Duodenal mucosa (tissue), 2 donors: ENCODE measurements around the gene CEP41.

Source experiments
- H3K27ac ChIP-seq: one replicate; pipeline ENCODE4 v1.7.0; 2013; ENCODE audit warnings: low read depth, low read length
- H3K27me3 ChIP-seq, 2 donors: one replicate each; pipeline ENCODE4 v1.7.0; 2013; ENCODE audit warnings: low read length in 2 of 2, control low read depth in 1 of 2; ENCODE audit not compliant: insufficient read depth in 2 of 2, control insufficient read depth in 1 of 2
- H3K36me3 ChIP-seq, 2 donors: one replicate each; pipeline ENCODE4 v1.7.0; 2013; ENCODE audit warnings: low read length in 2 of 2, control low read depth in 1 of 2; ENCODE audit not compliant: insufficient read depth in 2 of 2, control insufficient read depth in 1 of 2
- H3K4me1 ChIP-seq, 2 donors: one replicate each; pipeline ENCODE4 v1.7.0; 2013; ENCODE audit warnings: low read length in 2 of 2, control low read depth in 1 of 2; ENCODE audit not compliant: insufficient read depth in 2 of 2, control insufficient read depth in 1 of 2
- H3K4me3 ChIP-seq, 2 donors: one replicate each; pipeline ENCODE4 v1.7.0; 2013; ENCODE audit warnings: low read length in 2 of 2, low read depth in 1 of 2
- H3K9ac ChIP-seq, 2 donors: one replicate each; pipeline ENCODE4 v1.7.0; 2013; ENCODE audit warnings: low read length in 2 of 2, low read depth in 1 of 2
- H3K9me3 ChIP-seq, 2 donors: one replicate each; pipeline ENCODE4 v1.7.0; 2013; ENCODE audit warnings: low read length in 2 of 2, control low read depth in 1 of 2; ENCODE audit not compliant: control insufficient read depth in 1 of 2

The CEP41 gene

GRCh38 chr7:130409067-130409711 is 31.6 kb downstream of the CEP41 start:
- no peak overlapping the region for H3K4me3 ChIP-seq
- no peak overlapping the region for H3K9ac ChIP-seq

DNA sequence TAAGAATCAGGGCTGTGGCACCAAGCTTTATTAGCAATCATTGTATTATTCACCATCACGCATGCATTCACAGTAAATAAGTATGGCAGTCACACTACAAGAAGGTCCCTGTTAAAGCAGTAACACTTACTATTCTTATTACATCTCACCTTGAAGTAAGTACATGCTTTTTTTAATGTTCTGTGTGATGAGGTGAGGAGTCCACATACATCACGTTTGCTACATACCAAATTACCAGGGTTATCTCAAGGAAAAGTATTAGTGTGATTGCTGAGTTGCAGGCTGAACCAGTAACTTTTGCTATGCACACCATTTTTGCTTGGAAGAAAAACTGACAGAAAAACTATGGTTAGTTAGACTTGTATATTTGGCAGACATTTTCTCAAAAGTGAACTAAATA is 35.8 kb downstream of the CEP41 start:
- Histone ChIP-seq H3K4me1 (no peaks in the 10 kb centered on the region), H3K27ac (no peak overlapping the region), H3K36me3 (peaks cover 0 to 5% of the 10 kb centered on the region in 2 donors), H3K9ac (no peak overlapping the region), H3K9me3 (no peaks in the 10 kb centered on the region), H3K27me3 (no peaks in the 10 kb centered on the region), H3K4me3 (no peak overlapping the region)

More at GRCh38 chr7:130409067-130409711, 31.6 kb downstream of the CEP41 start:
- H3K36me3 ChIP-seq: no peaks in the 10 kb centered on the region
- H3K27ac ChIP-seq: no peak overlapping the region
- no peaks in the 10 kb centered on the region for H3K4me1 ChIP-seq
- H3K27me3 ChIP-seq: no peaks in the 10 kb centered on the region
- H3K9me3 ChIP-seq: no peaks in the 10 kb centered on the region

GRCh38 chr7:130401578-130401977 is 39.2 kb downstream of the CEP41 start:
- no peaks in the 10 kb centered on the region for H3K9me3 ChIP-seq
- no peak overlapping the region for H3K9ac ChIP-seq
- H3K4me3 ChIP-seq: no peak overlapping the region

GRCh38 chr7:130401101-130401500 is 39.7 kb downstream of the CEP41 start:
- H3K36me3 ChIP-seq: peaks cover 0 to 5% of the 10 kb centered on the region in 2 donors
- no peaks in the 10 kb centered on the region for H3K9me3 ChIP-seq
- no peak overlapping the region for H3K4me3 ChIP-seq
- H3K27ac ChIP-seq: no peak overlapping the region
- no peaks in the 10 kb centered on the region for H3K4me1 ChIP-seq
- H3K9ac ChIP-seq: no peak overlapping the region
- H3K27me3 ChIP-seq: no peaks in the 10 kb centered on the region

More at GRCh38 chr7:130401578-130401977, 39.2 kb downstream of the CEP41 start:
- Histone ChIP-seq H3K36me3 (peaks cover 0 to 5% of the 10 kb centered on the region in 2 donors), H3K27me3 (no peaks in the 10 kb centered on the region), H3K4me1 (no peaks in the 10 kb centered on the region), H3K27ac (no peak overlapping the region)

DNA sequence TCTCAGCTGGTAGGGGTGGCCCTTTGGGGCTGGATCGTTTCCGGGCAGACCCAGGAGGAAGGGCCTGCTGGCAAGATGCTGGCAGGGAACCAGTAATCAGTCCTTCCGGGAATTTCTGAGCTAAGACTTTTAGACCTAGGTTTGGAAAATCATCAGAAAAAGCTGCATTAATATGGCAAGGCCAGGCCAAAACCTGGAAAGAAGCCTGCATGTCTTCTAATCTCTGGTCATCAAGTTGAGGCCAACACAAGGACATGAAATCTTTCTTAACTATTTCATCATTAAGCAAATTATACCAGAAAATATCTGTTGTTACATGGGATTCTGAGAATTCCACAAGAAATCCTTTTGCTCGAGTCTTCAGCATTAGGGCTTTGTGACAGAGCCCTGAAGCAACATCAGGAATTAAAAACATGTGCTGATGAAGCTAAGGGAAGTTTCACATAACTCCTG is 40.7 kb downstream of the CEP41 start:
- Histone ChIP-seq H3K9ac (no peak overlapping the region), H3K4me1 (no peaks in the 10 kb centered on the region), H3K27me3 (no peaks in the 10 kb centered on the region), H3K9me3 (no peaks in the 10 kb centered on the region), H3K4me3 (no peak overlapping the region), H3K27ac (no peak overlapping the region), H3K36me3 (peaks cover 0 to 5% of the 10 kb centered on the region in 2 donors)

DNA sequence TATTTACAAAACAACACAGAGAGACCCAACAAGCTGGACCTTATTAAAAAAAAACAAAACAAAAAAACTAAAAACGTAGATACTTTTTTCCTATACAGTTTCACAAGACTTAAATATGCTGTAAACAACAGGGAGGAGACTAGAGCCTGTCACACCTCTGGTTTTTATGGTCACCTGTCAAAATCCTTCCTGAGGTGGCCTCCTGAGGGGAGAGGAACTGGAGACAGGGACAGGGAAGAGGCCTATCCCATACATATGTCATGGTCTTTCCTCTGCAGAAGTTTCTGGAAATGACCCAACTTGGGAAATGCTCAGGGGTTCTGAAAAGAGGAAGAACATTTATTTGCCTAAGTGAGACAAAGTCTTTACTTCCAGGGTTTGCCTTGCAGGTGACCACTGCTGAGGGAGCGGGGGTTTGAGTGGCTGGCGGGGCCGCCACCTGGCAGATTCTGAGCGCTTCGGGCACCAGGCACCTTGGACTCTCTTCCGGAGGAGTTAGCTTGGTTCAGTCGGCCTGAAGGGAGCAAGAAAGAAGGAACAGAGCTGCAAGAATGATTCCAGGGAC is 42.2 kb downstream of the CEP41 start:
- Histone ChIP-seq H3K27me3 (no peaks in the 10 kb centered on the region), H3K9ac (no peak overlapping the region), H3K4me3 (no peak overlapping the region), H3K27ac (no peak overlapping the region), H3K4me1 (no peaks in the 10 kb centered on the region), H3K9me3 (no peaks in the 10 kb centered on the region), H3K36me3 (peaks cover 0 to 5% of the 10 kb centered on the region in 2 donors)

- peaks cover 0 to 3% of the 10 kb centered on the region in 2 donors for H3K36me3 ChIP-seq
- no peaks in the 10 kb centered on the region for H3K27me3 ChIP-seq
- H3K9me3 ChIP-seq: no peaks in the 10 kb centered on the region
- H3K4me1 ChIP-seq: peaks cover 0 to 2% of the 10 kb centered on the region in 2 donors
- no peak overlapping the region for H3K4me3 ChIP-seq
- no peak overlapping the region for H3K9ac ChIP-seq
- no peak overlapping the region for H3K27ac ChIP-seq
Measured at GRCh38 chr7:130397758-130398073, 43.1 kb downstream of the CEP41 start.

DNA sequence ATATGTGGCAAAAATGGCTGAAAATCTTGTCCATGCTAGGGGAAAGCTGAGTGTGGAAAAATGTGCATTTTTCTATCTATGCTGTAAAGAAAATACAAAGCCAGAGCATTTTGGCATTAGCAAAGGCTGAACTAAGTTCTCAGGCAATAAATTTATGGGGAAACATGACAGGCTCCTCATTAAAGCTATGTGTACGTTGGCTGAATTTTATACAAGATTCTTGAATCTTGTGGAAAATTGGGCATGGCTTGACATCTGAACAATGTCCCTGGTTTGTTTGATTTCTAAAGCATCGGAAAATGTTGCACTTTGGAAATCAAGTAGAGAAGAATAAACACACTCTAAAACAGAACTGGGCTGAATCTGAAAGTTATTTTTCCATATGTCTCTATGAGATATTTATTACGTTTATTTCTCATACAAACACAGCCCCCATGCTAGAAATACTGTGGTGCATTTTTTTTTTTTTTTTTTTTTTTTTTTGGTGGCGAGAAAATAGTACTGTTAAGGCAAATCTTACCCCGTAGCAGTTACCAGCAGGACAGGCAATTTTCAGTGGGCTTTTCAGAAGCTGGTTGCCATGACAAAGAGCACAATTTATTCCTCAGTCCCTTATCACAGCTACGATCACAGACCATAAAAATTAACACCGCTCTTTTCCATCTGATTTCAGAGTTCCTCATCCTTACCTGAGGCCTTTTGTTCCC is 43.6 kb downstream of the CEP41 start:
- H3K4me3 ChIP-seq: no peak overlapping the region

DNA sequence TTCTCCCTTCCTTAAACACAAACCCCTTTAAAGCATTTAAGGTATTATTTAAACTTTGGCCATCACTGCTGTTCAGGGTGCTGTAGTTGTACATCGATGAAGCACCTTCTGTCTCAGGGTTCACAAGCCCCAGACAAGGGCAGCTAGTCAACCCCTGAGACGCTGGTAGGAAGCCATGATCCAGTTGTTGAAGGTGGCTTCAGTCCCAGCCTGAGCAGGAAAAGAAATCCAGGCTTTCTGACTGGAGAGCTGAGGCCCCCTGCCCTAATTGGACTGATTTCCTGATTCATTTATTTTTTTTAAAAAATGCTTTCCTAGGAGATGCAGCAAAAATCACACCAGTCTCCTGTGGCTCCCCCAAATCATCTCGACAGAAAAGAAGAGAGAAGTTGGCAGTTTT is 44.7 kb downstream of the CEP41 start:
- Histone ChIP-seq H3K9me3 (no peaks in the 10 kb centered on the region), H3K27me3 (no peaks in the 10 kb centered on the region), H3K4me1 (peaks cover 3 to 7% of the 10 kb centered on the region in 2 donors), H3K4me3 (no peak overlapping the region), H3K9ac (no peak overlapping the region), H3K27ac (no peak overlapping the region), H3K36me3 (no peaks in the 10 kb centered on the region)

More for the DNA sequence above, 43.6 kb downstream of the CEP41 start:
- H3K9ac ChIP-seq: no peak overlapping the region
- no peaks in the 10 kb centered on the region for H3K36me3 ChIP-seq
- H3K4me1 ChIP-seq: peaks cover 1 to 7% of the 10 kb centered on the region in 2 donors
- no peaks in the 10 kb centered on the region for H3K9me3 ChIP-seq
- H3K27me3 ChIP-seq: no peaks in the 10 kb centered on the region
- H3K27ac ChIP-seq: no peak overlapping the region

DNA sequence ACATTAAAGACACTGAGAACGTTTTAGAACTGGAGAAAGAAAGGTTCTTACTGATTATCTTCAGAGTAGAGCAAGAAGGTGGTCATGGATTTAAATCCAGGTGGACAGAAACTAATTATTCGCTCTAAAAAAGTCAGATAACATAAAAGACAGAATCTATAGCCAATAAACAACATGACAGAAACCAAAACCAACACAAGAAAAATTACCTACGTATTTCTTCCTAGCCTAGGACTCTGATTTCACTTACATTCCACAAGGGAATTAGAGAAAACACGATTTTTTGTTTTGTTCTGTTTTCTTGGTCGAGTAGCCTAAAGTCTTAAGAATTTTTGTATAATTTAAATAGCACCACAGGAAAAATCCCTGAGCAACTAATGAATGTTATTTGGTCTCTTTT is 45.4 kb downstream of the CEP41 start:
- no peak overlapping the region for H3K9ac ChIP-seq
- H3K27ac ChIP-seq: no peak overlapping the region
- no peaks in the 10 kb centered on the region for H3K27me3 ChIP-seq
- H3K4me3 ChIP-seq: no peak overlapping the region
- H3K9me3 ChIP-seq: no peaks in the 10 kb centered on the region
- no peaks in the 10 kb centered on the region for H3K36me3 ChIP-seq
- peaks cover 3 to 7% of the 10 kb centered on the region in 2 donors for H3K4me1 ChIP-seq
